ENCODE data around the gene ARHGAP36.

DNA sequence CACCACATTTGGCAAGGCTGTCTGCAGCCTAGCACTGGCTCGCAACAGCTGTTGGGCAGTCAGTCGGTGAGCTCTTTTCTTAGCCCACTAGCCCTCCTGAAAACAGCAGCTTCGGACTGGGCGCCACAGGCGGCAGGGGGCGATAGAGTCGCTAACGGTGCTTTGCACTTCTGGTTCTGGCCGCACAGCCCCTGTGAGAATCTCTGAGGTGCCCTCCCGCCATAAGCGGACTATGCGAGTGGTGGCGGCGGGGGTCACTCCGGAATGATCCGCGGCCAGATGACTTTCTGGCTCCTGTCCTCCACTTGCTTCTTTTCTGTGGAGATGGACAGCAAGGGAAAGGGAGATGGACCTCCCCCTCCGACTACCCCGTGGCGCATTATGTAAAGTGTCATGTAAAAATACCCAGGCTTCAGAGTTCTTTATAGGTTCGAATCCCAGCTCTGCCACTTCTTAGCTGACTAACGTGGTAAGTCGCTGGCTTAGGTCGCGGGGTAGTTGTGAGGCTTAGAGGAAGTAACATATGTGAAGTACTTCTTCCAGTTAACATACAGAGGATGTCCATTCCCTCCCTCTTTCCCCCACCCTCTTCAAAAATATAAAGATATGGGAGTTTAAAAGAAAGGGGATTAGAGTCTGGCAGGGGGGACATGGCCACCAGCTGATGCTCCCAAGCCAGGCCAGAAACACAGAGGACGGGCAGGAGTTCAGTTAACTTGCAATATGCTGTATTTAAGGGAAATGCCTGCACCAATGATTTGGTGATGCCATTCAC is 11.0 kb downstream of the ARHGAP36 start:
- TF ChIP-seq, protein P1, sequence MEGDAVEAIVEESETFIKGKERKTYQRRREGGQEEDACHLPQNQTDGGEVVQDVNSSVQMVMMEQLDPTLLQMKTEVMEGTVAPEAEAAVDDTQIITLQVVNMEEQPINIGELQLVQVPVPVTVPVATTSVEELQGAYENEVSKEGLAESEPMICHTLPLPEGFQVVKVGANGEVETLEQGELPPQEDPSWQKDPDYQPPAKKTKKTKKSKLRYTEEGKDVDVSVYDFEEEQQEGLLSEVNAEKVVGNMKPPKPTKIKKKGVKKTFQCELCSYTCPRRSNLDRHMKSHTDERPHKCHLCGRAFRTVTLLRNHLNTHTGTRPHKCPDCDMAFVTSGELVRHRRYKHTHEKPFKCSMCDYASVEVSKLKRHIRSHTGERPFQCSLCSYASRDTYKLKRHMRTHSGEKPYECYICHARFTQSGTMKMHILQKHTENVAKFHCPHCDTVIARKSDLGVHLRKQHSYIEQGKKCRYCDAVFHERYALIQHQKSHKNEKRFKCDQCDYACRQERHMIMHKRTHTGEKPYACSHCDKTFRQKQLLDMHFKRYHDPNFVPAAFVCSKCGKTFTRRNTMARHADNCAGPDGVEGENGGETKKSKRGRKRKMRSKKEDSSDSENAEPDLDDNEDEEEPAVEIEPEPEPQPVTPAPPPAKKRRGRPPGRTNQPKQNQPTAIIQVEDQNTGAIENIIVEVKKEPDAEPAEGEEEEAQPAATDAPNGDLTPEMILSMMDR (conservative IDR thresholded peaks at IDR 0.05 in 1 of 2, IDR thresholded peaks at IDR 0.05 in 1 of 2; ENCODE audit: extremely low read depth in 1 of 2, insufficient read depth in 1 of 2, low read depth in 1 of 2, low read length in 2 of 2): peak in 1 of 2 donors; percentile 27
- TF ChIP-seq EZH2 (IDR thresholded peaks at IDR 0.05; ENCODE audit: borderline replicate concordance, low read length): no peak
